ENCODE results near the gene PPP1R13B. TPM values are rescaled to one million over a fixed set of nuclear protein-coding genes. Genes with fewer than 3 reads are reported as not detected.
A peak's percentile ranks its signal among the peaks of the same experiment; 100 is the strongest.

Gene PPP1R13B
- total RNA-seq, 1 donor from 2014 or later: 9.6 TPM

DNA sequence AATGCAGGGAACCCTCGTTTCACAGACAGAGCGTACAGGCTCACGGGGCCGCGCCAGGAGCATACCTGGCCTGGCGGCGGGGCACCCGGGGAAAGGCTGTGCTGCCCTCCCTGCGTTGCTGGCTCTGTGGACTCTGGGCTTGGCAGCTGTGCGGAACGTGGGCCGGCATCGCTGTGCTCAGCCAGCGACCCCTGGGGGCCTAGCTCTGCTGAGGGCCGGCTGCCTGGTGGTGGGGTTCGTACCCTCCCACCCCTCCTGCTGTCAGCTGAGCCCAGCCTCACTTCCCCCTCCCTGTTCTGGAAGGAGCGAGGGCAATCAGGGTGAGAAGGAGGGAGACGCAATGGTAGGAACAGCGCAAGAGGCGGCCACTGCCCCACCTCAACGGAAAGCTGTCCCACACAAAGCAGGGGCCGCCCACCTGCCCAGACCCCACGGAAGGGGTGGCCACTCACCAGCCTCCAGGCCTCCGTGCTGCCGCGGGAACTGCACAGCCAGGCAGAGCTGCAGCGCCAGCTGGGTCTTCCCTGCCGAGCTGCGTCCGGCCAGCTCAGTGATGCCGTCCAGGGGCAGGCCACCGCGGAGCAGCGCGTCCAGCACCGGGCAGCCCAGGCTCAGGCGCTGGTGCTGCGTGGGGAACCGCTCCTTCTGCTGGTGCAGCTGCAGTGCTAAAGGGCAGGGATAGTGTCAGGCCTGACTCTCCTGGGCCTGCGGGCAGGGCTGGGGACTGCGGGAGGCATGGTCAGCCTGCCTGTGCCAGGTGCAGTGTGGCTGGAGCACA, 140.6 kb downstream of the PPP1R13B start:
- DNase-seq (ENCODE audit: low spot score): no peak
- Mint-ChIP-seq H3K4me1 (ENCODE audit: low read depth) (peaks cover 6% of the 10 kb centered on the region), H3K36me3 (ENCODE audit: low read depth) (peaks cover 19% of the 10 kb centered on the region), H3K27ac (no peak overlapping the region), H3K4me3 (no peak overlapping the region), H3K9me3 (no peaks in the 10 kb centered on the region), H3K27me3 (ENCODE audit: insufficient read depth) (no peaks in the 10 kb centered on the region)
- intact Hi-C loops (cut with micrococcal nuclease): no loop called here

DNA sequence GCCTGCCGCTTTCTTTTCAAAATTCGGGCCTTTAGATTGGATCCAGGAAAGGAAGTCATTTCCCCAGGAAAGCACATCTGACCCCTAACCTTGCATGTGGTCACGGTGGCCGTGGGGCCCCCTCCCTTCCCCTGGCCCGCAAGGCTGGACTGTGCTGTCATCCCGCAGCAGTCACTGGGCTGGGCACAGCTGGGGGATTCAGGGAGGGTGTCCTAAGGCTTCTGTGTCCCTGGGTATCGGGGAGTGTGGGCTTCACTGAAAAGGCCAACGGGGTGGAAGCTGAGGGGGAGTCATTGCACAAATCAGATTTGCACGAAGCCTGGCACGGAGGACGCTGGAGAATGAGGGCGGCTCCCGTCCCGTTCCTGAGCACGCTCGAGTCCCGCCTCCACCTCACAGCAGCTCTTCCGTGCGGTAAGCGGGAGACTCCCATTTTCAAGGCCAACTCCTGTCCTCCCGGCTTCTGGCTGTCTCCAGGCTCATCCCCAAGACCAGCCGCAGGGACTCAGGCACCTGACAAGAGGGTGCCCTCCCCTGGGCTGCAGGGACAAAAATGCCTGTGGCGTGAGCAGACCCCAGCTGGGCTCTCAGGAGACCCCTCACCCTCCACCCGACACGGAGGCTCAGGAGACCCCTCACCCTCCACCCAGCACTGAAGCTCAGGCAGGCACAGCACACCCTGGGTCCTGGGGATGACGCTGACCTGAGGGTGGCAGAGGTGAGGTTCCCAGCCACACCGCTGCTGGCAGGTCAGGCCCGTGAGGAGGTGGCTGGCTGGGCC, 141.7 kb downstream of the PPP1R13B start:
- Mint-ChIP-seq H3K27ac (no peak overlapping the region), H3K27me3 (ENCODE audit: insufficient read depth) (no peaks in the 10 kb centered on the region), H3K9me3 (no peaks in the 10 kb centered on the region), H3K4me3 (no peak overlapping the region), H3K4me1 (ENCODE audit: low read depth) (peaks cover 6% of the 10 kb centered on the region), H3K36me3 (ENCODE audit: low read depth) (peaks cover 19% of the 10 kb centered on the region)
- intact Hi-C loops (cut with micrococcal nuclease): no loop called here
- no peak for DNase-seq (ENCODE audit: low spot score)

DNA sequence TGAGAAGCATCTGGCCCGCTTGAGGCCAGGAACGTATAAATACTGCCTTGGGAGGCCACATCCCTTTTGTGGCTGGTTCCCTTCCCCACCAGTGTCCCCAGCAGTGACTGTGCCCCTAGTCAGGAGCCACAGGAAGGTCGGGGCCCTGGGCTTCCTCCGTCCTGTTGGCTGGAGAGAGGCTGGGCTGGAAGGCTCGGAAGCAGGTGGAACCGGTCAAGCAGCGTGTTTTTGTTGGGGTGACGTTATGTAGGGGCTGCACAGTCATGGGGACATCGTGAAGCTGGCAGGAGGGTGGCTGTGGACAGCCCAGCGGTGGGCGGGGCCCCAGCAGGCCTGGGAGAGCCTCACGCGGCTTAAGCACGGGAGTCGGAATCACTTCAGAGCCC, 142.3 kb downstream of the PPP1R13B start:
- Mint-ChIP-seq H3K4me3 (no peak overlapping the region), H3K27ac (no peak overlapping the region), H3K36me3 (ENCODE audit: low read depth) (peaks cover 19% of the 10 kb centered on the region), H3K27me3 (ENCODE audit: insufficient read depth) (no peaks in the 10 kb centered on the region), H3K9me3 (no peaks in the 10 kb centered on the region), H3K4me1 (ENCODE audit: low read depth) (peaks cover 6% of the 10 kb centered on the region)
- intact Hi-C loops (cut with micrococcal nuclease): no loop called here
- DNase-seq (ENCODE audit: low spot score): no peak

DNA sequence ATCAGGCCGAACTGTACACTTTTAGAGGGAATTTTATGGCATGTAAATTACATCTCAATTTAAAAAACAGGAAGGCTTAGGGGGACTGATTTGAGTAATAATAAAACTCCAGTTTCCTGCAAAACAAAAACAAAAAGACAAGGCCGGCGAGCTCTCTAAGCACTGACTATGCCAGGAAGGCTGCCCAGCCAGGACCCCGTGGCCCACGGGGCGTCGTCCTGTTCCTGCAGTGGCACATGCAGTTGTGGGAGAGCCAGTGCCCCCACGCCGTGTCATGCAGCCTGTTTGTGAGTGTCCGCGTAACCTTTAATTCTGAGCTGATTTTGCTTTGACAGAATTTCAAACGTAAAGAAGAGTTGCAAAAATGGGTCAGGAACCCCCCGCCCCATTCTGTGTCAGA, 142.7 kb downstream of the PPP1R13B start:
- H3K4me3 Mint-ChIP-seq: no peak overlapping the region
- H3K27ac Mint-ChIP-seq: peak overlapping the region; percentile 71
- H3K27me3 Mint-ChIP-seq (ENCODE audit: insufficient read depth): no peaks in the 10 kb centered on the region
- DNase-seq (ENCODE audit: low spot score): no peak
- no peaks in the 10 kb centered on the region for H3K9me3 Mint-ChIP-seq
- peaks cover 19% of the 10 kb centered on the region for H3K36me3 Mint-ChIP-seq (ENCODE audit: low read depth)
- H3K4me1 Mint-ChIP-seq (ENCODE audit: low read depth): peaks cover 6% of the 10 kb centered on the region
- intact Hi-C loops (cut with micrococcal nuclease): no loop called here

DNA sequence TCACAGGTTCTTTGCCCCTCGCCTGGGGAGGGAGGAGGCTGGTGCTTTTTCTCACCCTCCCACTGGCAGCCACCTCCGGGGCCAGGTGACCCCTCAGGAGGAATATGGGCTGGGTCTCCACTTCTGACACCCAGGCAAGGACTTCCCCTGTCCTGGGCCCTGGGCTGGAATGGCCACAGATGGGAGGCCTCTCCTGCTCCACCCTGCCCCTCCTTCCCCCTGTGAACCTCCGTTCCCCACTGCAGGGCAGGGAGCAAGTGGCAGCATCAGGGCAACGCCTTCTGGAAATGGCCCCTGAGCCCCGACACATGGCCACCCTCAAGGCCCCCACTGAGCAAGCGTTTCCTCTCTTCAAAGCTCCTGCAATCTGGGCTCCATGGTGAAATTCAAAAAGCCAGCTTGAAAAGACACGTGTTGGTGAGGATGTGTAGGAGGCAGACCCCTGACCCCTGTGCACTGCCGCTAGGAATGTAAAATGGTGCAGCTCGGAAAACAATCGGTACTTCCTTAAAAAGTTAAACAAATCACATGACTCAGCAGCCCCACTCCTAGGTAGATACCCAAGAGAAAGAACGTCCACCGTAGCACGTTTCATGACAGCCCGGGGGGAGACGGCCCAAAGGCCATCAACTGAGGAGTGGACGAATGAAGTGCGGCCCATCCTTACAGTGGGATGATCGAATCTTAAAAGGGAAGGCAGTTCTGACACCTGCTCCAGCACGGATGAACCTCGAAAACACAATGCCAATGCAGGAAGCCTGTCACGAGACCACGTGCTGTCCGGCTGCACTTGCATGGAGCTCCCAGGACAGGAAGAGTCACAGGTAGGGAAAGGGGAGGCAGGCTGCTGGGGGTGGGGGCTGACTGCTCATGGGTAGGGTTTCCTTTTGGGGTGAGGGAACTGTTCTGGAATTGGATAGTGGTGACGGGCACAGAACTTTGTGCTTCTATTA, 143.7 kb downstream of the PPP1R13B start:
- H3K36me3 Mint-ChIP-seq (ENCODE audit: low read depth): peaks cover 19% of the 10 kb centered on the region
- no peaks in the 10 kb centered on the region for H3K27me3 Mint-ChIP-seq (ENCODE audit: insufficient read depth)
- H3K4me3 Mint-ChIP-seq: no peak overlapping the region
- no peaks in the 10 kb centered on the region for H3K9me3 Mint-ChIP-seq
- no peak overlapping the region for H3K27ac Mint-ChIP-seq
- intact Hi-C loops (cut with micrococcal nuclease): no loop called here
- H3K4me1 Mint-ChIP-seq (ENCODE audit: low read depth): peaks cover 6% of the 10 kb centered on the region
- no peak for DNase-seq (ENCODE audit: low spot score)

DNA sequence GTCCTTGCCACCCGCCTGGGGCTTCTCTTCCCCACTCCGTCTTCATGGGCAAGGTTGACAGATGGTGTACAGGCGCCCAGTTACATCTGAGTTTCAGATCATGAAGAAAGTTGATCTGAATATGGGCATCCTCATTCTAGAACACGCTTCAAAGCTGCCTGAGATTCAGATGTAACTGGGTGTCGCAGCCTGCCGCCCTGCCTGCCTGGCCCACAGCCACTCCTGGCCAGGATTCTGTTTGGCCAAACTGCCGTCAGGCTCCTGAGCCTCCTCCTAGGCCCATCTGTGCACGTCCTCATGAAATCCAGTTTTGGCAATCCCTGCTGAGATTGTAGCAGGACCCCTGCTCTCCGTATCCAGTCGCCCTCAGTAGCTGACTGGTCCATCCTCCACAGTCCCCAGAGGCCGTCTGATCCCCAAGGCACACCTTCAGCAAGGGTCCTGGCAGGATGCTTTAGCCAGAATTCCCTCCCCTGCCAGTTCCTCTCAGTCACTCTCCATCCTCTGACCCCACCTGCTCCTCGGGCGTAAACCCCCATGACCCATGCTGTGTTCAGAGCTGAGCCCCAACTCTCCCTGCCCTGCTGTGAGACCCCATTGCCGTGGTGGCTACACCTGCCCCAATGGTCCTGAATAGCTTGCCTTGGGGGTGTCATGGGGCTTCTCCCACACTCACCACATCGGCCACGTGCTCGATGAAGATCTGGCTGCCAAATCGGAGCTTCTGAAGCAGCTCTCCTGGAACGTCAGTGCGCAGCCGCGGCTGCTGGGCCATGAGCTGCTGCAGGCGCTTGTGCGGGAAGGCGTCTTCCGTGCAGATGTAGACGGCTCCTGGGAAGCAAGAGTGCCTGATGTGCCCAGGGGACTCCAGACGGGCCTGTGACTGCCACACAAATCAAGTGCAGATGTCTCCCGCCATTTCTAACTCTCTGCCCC, 144.6 kb downstream of the PPP1R13B start:
- Mint-ChIP-seq H3K4me1 (ENCODE audit: low read depth) (peaks cover 6% of the 10 kb centered on the region), H3K36me3 (ENCODE audit: low read depth) (peaks cover 16% of the 10 kb centered on the region), H3K27ac (peak overlapping the region; percentile 22), H3K9me3 (no peaks in the 10 kb centered on the region), H3K27me3 (ENCODE audit: insufficient read depth) (no peaks in the 10 kb centered on the region), H3K4me3 (no peak overlapping the region)
- DNase-seq (ENCODE audit: low spot score): no peak
- intact Hi-C loops (cut with micrococcal nuclease): no loop called here

DNA sequence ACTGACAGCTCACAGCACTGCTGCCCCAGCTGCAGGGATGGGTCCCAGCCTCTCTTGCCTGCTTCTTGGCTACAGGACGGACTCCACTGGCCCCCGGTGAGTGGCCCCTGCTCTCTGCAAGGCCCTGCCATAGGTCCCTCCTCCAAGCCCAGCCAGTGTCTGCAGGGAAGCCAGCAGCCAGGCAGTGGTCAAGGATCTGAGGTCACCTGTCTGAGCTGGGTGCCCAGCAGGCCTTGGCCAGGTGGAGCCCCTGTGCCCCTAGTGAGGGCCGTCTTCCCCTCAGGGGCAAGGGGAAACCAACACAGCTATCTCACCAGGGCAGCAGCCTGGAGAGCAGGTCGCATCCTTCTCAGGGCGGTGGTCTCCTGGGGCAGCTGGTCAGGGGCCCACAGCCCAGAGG, 145.3 kb downstream of the PPP1R13B start:
- Mint-ChIP-seq H3K27me3 (ENCODE audit: insufficient read depth) (no peaks in the 10 kb centered on the region), H3K4me3 (no peak overlapping the region), H3K4me1 (ENCODE audit: low read depth) (peaks cover 6% of the 10 kb centered on the region), H3K36me3 (ENCODE audit: low read depth) (peaks cover 16% of the 10 kb centered on the region), H3K9me3 (no peaks in the 10 kb centered on the region), H3K27ac (no peak overlapping the region)
- intact Hi-C loops (cut with micrococcal nuclease): no loop called here
- DNase-seq (ENCODE audit: low spot score): no peak

DNA sequence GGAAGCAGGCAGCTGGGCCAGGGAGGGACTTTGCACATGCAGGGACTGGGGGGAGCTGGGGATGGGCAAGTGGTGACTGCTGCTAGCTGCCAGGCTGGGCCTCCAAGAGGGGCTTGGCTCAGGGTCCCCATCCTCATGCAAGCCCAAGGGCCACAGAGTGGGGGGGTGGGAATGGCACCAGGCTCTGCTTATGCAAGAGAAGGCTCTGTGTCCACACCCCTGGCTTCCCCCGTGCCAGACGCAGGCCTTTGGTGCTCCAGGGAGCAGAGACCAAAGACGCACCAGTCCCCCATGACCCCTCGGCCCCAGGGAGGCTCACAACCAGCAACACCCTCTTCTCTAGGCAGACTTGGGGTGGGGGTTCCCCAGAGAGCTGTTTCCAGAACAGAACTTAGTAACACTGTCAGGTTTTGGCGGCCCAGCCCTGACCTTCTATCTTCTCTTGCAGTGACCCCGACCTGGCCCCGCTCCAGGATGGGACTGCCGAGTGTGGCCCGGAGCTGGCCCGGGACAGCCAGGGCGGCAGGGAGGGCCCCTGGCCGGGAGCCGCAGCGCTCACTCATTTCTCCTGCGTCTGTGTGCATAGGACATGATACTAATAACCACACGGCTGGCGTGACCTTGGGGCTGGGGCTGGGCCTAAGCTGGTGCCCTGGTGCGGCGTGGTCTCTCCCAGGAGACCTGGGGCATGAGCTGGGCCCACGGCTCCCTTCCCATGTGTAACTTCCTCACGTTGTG, 146.5 kb downstream of the PPP1R13B start:
- Mint-ChIP-seq H3K36me3 (ENCODE audit: low read depth) (peaks cover 16% of the 10 kb centered on the region), H3K9me3 (no peaks in the 10 kb centered on the region), H3K4me3 (no peak overlapping the region), H3K27ac (no peak overlapping the region), H3K27me3 (ENCODE audit: insufficient read depth) (no peaks in the 10 kb centered on the region), H3K4me1 (ENCODE audit: low read depth) (peaks cover 6% of the 10 kb centered on the region)
- intact Hi-C loops (cut with micrococcal nuclease): no loop called here
- no peak for DNase-seq (ENCODE audit: low spot score)

DNA sequence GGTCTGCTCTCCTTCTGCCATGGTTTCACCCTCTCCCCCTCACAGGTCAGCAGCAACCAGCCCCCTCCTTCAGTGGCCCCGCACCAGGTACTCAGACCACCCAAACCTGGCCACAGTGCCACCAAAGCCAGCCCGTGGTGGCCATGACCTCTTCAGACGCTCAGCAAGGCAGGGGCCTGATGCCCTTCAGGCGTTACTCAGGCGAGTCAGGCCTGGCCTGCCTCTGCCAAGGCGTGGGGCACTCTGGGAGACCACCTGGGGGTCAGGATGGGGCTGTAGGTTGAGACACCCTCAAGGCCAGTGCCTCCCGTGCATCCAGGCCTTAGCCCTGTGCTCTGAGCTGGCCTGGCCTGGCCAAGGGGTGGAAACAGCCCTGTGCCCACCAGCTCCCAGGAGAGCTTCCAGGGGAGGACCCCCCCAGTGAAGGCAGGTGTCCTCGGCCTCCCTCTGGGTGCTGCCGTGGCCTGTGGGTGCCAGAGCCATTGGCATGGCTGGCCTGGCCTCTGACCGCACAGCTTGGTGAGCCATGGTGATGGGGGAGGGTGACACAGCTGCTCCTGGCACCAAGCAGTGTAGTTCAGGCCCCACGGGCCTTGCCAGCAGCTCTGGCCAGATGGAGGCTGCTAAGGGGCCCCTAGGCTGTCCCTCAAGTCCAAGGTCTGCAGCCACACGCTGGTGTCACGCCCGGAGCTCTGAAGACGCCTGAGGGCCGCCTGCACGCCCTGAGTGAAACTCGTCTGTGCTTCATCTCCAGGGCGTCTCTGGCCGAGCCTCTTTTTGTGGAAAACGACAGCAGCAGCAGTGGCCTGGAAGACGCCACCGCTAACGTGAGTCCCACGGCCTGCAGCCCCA, 147.2 kb downstream of the PPP1R13B start:
- H3K9me3 Mint-ChIP-seq: no peaks in the 10 kb centered on the region
- H3K36me3 Mint-ChIP-seq (ENCODE audit: low read depth): peaks cover 18% of the 10 kb centered on the region
- H3K4me3 Mint-ChIP-seq: no peak overlapping the region
- H3K27me3 Mint-ChIP-seq (ENCODE audit: insufficient read depth): no peaks in the 10 kb centered on the region
- intact Hi-C loops (cut with micrococcal nuclease): no loop called here
- no peak overlapping the region for H3K27ac Mint-ChIP-seq
- H3K4me1 Mint-ChIP-seq (ENCODE audit: low read depth): peaks cover 6% of the 10 kb centered on the region
- DNase-seq (ENCODE audit: low spot score): no peak

DNA sequence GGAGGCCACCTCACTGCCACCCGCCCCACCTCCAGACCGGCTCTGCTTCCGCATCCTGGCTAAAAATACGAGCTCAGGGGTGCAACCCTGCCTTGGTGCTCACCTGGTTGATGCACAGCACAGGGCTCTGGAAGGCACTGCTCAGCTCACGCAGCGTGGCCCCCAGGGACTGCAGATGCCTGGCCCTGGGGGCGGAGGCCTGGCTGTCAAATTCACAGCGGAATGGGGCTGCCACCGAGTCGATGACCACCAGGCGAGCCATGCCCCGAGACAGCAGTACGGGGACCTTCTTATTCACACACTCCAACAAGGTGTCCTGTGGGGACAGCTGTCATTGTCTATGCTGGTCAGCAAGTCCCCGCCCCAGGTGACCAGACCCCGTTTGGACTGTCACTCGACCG, 148.1 kb downstream of the PPP1R13B start:
- intact Hi-C loops (cut with micrococcal nuclease): no loop called here
- Mint-ChIP-seq H3K36me3 (ENCODE audit: low read depth) (peaks cover 16% of the 10 kb centered on the region), H3K27ac (no peak overlapping the region), H3K27me3 (ENCODE audit: insufficient read depth) (no peaks in the 10 kb centered on the region), H3K4me3 (no peak overlapping the region), H3K4me1 (ENCODE audit: low read depth) (no peaks in the 10 kb centered on the region), H3K9me3 (no peaks in the 10 kb centered on the region)
- no peak for DNase-seq (ENCODE audit: low spot score)

All from activated T-helper 1 cell treated with anti-CD3 and anti-CD28 coated beads, Interleukin-12 subunit alpha, Interleukin-12 subunit beta, Interleukin-2, Interleukin-4 antibody, amounts not matched to agents 30 ng/mL and 10 ng/mL and 1 ng/mL, durations not matched to agents 14 hours and 24 hours and 36 hours (primary cell).